Measurements from ENCODE around the gene TPSG1. TPM values are rescaled to one million over a fixed set of nuclear protein-coding genes. Genes with fewer than 3 reads are reported as not detected.
A peak's percentile ranks its signal among the peaks of the same experiment; 100 is the strongest.
"Not testable (repeated sequence)": the region's sequence is repeated elsewhere in the genome, so short reads cannot be mapped to it uniquely, and the experiment has no call there.

Gene TPSG1
- total and polyA plus RNA-seq, 8 donors: 0.10 to 22.9 (median 1.2) TPM; not detected in 5

- H3K27ac ChIP-seq: no peak overlapping the region
- no peak for TF ChIP-seq CTCF (IDR thresholded peaks at IDR 0.05)
- TF ChIP-seq EP300 (IDR thresholded peaks at IDR 0.05): no peak
- TF ChIP-seq POLR2A (IDR thresholded peaks at IDR 0.05): no peak
- H3K9me3 ChIP-seq: no peaks in the 10 kb centered on the region
- H3K36me3 ChIP-seq: peaks cover 0 to 11% (median 0%) of the 10 kb centered on the region in 4 donors
- intact Hi-C loops (cut with DNase I; ENCODE audit: low total_unique reads): no loop called here
- 47 to 63% (median 50%) methylated on average over 11 to 32 of the region's 32 CpGs for WGBS, 5 donors
- H3K4me1 ChIP-seq: peaks cover 0 to 29% (median 14%) of the 10 kb centered on the region in 4 donors
- H3K27me3 ChIP-seq: peaks cover 0 to 9% (median 3%) of the 10 kb centered on the region in 3 donors
- no peak overlapping the region for H3K4me3 ChIP-seq
- DNase-seq: peak; percentile 58 to 86
These were observed 36.5 kb downstream of the TPSG1 start for GRCh38 chr16:1188432-1189189.

- H3K4me1 ChIP-seq: peaks cover 29 to 39% (median 34%) of the 10 kb centered on the region in 4 donors
- DNase-seq; H3K9me3 ChIP-seq; intact Hi-C loops (cut with DNase I; ENCODE audit: low total_unique reads); H3K4me3 ChIP-seq: not testable (repeated sequence)
- H3K36me3 ChIP-seq: peaks cover 0 to 11% (median 0%) of the 10 kb centered on the region in 4 donors
- peaks cover 0 to 32% (median 0%) of the 10 kb centered on the region in 3 donors for H3K27me3 ChIP-seq
- H3K27ac ChIP-seq: peak overlapping the region in 1 of 5 donors; percentile 81
- WGBS, 5 donors: 80 to 91% (median 87%) methylated on average over 26 to 81 of the region's 86 CpGs
These were observed 39.4 kb downstream of the TPSG1 start for GRCh38 chr16:1185460-1186207.

- Histone ChIP-seq H3K9me3 (no peaks in the 10 kb centered on the region), H3K27me3 (peaks cover 0 to 38% (median 0%) of the 10 kb centered on the region in 3 donors), H3K4me3 (no peak overlapping the region), H3K27ac (peak overlapping the region in 2 of 5 donors; percentile 81 to 85), H3K4me1 (peaks cover 30 to 45% (median 39%) of the 10 kb centered on the region in 4 donors), H3K36me3 (peaks cover 0 to 11% (median 0%) of the 10 kb centered on the region in 4 donors)
- WGBS, 5 donors: 96 to 97% (median 96%) methylated on average over 18 of the region's 18 CpGs
- intact Hi-C loops (cut with DNase I; ENCODE audit: low total_unique reads): no loop called here
- DNase-seq: no peak
- no peak for TF ChIP-seq EP300 (IDR thresholded peaks at IDR 0.05)
- no peak for TF ChIP-seq CTCF (IDR thresholded peaks at IDR 0.05)
- TF ChIP-seq POLR2AphosphoS5 (IDR thresholded peaks at IDR 0.05): no peak
- TF ChIP-seq POLR2A (IDR thresholded peaks at IDR 0.05): no peak
These were observed 40.1 kb downstream of the TPSG1 start for GRCh38 chr16:1184980-1185379.

- no peaks in the 10 kb centered on the region for H3K9me3 ChIP-seq
- no peak for DNase-seq
- peaks cover 0 to 11% (median 0%) of the 10 kb centered on the region in 4 donors for H3K36me3 ChIP-seq
- H3K4me3 ChIP-seq: no peak overlapping the region
- no peak for TF ChIP-seq POLR2AphosphoS5 (IDR thresholded peaks at IDR 0.05)
- no peak for TF ChIP-seq EP300 (IDR thresholded peaks at IDR 0.05)
- TF ChIP-seq CTCF (IDR thresholded peaks at IDR 0.05): no peak
- TF ChIP-seq POLR2A (IDR thresholded peaks at IDR 0.05): no peak
- H3K27ac ChIP-seq: peak overlapping the region in 3 of 5 donors; percentile 76 to 85 (median 81)
- WGBS, 5 donors: 75 to 89% (median 79%) methylated on average over 18 to 26 of the region's 26 CpGs
- peaks cover 0 to 39% (median 0%) of the 10 kb centered on the region in 3 donors for H3K27me3 ChIP-seq
- intact Hi-C loops (cut with DNase I; ENCODE audit: low total_unique reads): no loop called here
- H3K4me1 ChIP-seq: peaks cover 30 to 47% (median 40%) of the 10 kb centered on the region in 4 donors
These were observed 40.8 kb downstream of the TPSG1 start for GRCh38 chr16:1184156-1184868.

All from stomach (tissue), 9 donors.